GM20431 (cell line): ENCODE measurements around the gene NDUFV1.
"Not testable (repeated sequence)": the region's sequence is repeated elsewhere in the genome, so short reads cannot be mapped to it uniquely, and the experiment has no call there.

Source experiments
- in situ Hi-C: fragments of 300-500 bp; cut with MseI, MboI; formaldehyde crosslinking; loops from one replicate; pipeline ENCODE4 v1.15.0; 2020; ENCODE audit warnings: low sequenced_read_pairs; ENCODE audit not compliant: unreplicated experiment

The NDUFV1 gene

GRCh38 chr11:67621928-67622327, 15.2 kb downstream of the NDUFV1 start:
- in situ Hi-C loops: not testable (repeated sequence)

GRCh38 chr11:67622905-67623304, 16.2 kb downstream of the NDUFV1 start:
- in situ Hi-C loops: not testable (repeated sequence)

- in situ Hi-C loops: not testable (repeated sequence)
These were observed 17.1 kb downstream of the NDUFV1 start for GRCh38 chr11:67623795-67624194.

- in situ Hi-C loops: not testable (repeated sequence)
These were observed 19.5 kb downstream of the NDUFV1 start for GRCh38 chr11:67626131-67626833.

- in situ Hi-C loops: no loop called here
These were observed 20.2 kb downstream of the NDUFV1 start for GRCh38 chr11:67626970-67627369.

DNA sequence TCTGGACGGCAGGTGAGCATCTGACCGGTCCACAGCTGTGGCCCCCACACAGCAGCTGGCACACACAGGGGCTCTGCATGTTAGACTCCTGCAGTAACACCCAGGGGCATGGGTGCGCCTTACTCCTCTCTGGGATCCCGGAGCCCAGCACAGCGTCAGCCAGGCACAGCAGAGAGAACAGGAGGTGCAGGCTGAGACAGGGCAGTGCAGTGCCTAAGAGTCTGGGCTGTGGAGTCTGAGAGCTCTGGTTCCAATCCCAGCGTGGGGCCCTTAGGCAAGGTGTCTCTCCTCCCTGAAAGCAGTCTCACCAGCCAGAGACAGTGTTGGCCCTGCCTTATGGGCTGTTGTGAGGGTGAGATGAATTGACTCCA, 20.7 kb downstream of the NDUFV1 start:
- in situ Hi-C loops: no loop called here

GRCh38 chr11:67627812-67628624, 21.3 kb downstream of the NDUFV1 start:
- in situ Hi-C loops: no loop called here

DNA sequence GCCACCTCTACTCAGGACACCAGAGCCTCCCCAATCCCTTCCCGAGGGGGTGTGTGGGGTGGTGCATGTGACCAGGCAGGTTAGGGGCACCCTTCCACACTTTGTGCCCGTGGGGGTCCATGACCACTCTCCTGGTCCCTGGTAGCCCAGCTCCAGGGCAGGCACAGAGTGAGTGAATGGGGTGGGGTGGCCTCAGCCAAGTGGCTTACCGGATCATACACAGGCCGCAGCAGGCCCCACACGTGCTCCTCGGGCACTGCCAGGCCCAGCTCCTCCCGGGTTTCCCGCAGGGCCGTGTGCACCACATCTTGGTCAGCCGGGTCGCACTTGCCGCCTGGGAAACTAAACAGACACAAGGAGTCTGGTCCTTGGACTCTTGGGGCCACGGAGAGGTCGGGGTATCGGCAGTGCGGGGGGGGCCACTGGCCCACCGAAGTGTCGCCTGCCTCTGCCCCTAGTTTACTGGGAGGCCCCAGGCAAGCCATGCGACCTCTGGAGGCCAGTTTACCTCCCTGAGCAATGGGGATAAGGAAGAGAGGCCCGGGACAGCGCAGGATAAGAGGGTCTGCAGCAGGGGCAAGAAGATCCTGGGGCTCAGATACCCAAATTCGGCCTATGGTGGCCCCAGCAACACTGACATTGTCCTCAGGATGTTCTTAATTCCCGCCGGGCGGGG, 22.1 kb downstream of the NDUFV1 start:
- in situ Hi-C loops: no loop called here

DNA sequence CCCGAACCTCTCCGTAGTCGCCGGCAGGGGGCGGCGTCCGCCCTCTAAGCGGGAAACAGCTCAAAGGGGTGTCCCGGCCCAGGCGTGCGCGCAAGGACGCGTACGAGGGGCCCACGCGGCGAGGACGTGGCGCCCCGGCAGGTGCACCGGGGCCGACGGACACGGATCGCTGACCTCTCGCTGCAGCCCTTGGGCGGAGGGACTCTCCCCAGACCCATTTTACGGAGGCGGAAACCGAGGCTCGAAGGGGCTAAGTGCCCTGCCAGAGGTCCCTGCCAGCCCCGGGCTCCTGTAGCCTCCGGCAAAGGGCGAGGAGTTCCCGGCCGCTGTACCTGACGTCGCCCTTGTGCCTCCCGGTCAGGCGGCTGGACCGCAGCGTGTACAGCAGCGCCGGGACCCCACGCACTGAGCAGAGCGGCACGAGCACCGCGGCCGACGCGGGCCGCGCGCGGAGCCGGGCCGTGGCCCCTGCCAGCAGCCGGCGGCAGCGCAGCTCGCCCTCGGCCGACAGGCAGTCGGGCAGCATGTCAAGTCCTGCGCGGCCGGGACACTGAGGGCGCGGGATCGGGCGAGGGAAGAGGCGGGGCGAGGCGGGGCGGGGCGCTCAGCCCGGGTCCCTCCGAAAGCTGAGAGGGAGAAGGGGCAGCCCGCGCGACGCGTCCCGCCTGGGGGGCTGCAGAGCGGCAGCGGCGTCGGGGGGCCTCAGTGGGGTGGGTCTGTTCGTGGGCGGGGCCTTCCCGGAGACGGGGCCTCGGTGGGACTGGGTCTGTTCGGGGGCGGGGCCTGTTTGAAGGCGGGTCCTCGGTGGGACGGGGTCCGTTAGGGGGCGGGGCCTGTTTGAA, 22.9 kb downstream of the NDUFV1 start, which contains the start of gene NUDT8:
Gene NUDT8 (minus strand): TSS at position 552 of the 842 bp plus-strand sequence. CDS start 26 bp downstream, at position 526.
- in situ Hi-C loops: no loop called here

- in situ Hi-C loops: no loop called here
These were observed 23.6 kb downstream of the NDUFV1 start for GRCh38 chr11:67630228-67630942.

DNA sequence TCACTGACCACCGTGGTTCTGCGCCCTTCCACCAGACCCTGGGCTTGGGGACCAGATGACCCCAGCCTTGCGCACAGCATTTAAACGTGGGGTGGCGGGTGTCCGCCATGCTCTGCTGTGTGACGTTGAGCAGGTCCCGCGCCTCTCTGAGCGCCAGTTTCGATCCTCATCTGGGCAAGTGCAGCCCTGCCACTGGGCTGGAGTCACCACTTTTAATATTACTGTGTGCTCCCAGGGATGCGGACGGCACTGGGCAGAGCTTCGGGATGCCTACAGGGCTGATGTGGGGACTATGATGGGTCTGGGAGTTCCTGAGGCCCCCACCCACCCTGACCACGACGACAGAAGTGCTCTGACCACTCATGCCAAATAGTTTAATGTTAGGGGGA, 24.2 kb downstream of the NDUFV1 start:
- in situ Hi-C loops: no loop called here

- in situ Hi-C loops: no loop called here
These were observed 24.7 kb downstream of the NDUFV1 start for GRCh38 chr11:67631411-67631810.

GRCh38 chr11:67631853-67632174, 25.1 kb downstream of the NDUFV1 start:
- in situ Hi-C loops: no loop called here

- in situ Hi-C loops: no loop called here
These were observed 25.6 kb downstream of the NDUFV1 start for GRCh38 chr11:67632175-67632981.

DNA sequence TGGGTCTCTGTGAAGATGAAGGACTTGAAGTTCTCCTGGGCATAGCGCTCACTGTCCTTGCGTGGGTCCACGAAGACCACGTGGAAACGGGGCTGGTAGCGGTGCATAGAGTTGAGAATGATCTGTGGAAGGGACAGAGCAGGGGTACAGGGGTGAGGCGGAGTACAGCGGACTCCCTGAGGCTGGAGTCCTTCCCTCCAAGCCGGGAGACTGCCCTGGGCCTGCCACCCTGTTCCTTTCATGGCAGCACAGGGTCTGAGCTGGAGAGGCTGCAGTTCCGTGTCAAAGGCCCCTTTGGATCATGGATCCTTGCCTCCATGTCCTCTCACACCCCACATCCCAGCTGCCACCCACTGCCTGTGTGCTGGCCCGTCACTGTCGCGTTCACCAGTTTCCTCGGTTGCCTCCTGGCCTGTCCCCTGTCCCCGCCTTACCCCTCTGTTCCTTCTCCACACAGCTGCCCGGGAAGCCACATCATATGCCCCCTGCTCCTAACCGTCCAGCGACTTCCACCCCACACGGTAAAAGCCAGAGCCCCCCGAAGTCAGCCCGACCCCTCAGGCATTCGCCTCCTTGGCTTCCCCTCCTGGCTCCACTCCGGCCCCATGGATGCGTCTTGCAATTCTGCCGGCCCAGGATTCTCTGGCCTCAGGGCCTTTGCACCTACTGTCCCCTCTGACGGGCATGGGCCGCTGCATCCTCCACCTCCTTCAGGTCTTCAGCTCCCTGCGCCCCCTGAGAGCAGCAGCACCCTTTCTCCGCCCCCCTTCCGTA, 26.4 kb downstream of the NDUFV1 start:
- in situ Hi-C loops: no loop called here

DNA sequence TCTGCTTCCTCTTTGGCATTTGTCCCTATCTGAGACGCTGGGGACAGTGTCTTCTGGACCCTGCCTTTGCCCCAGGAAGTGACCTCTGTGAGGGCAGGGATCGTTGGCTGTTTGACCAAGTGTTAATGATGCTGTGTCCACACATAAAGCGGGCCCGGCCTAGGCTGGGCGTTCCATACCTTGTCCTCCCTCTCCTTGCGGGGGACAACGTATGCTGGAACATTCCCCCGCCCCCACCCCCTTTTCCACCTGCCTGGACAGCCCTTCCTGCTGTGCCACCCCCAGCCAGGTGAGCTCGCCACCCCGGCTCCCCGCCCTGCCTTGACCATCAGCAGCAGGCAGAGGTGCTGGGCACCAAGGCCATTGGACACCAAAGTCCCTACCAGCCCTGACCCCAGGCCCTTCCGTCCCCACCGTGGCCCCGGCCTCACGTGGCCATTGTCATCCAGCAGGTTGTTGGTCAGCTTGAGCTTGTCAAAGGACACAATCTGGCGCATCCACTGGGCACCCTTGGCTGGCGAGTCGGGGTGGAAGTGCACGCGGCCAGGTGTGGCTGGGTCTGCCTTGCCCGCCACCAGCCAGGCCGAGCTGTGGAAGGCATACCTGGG, 27.1 kb downstream of the NDUFV1 start:
- in situ Hi-C loops: no loop called here

- in situ Hi-C loops: no loop called here
These were observed 27.9 kb downstream of the NDUFV1 start for GRCh38 chr11:67634366-67635230.
